CD14-positive monocyte (primary cell): ENCODE results near the gene ACSS3. TPM values are rescaled to one million over a fixed set of nuclear protein-coding genes. Genes with fewer than 3 reads are reported as not detected.

Experiments
- DNase-seq, 3 donors: peaks; one replicate each; pipeline ENCODE4 v3.0.0-alpha.2; 2011 to 2022
- H2AFZ ChIP-seq: 2 replicates; pipeline ENCODE4 v1.6.0; 2012; ENCODE audit warnings: mild to moderate bottlenecking, low read depth, low read length, inconsistent platforms; ENCODE audit not compliant: insufficient read depth, poor library complexity, severe bottlenecking
- H3K27ac ChIP-seq, 2 donors: 1 replicate in 1 of 2; 2 replicates in 1 of 2; pipeline ENCODE4 v1.5.1; 2012 to 2013; ENCODE audit warnings: low read length in 2 of 2, control low read depth in 1 of 2, inconsistent platforms in 1 of 2, low read depth in 1 of 2, mild to moderate bottlenecking in 1 of 2
- H3K27me3 ChIP-seq, 2 donors: one replicate each; pipeline versions ENCODE4 v1.6.0 to v1.6.1; 2011 to 2013; ENCODE audit warnings: low read length in 2 of 2; ENCODE audit not compliant: control insufficient read depth in 2 of 2, insufficient read depth in 2 of 2
- H3K36me3 ChIP-seq, 2 donors: replicated peaks in 1 of 2; 1 replicate in 1 of 2; 2 replicates in 1 of 2; pipeline versions ENCODE4 v1.5.1 to v1.6.1; 2012 to 2013; ENCODE audit warnings: low read length in 2 of 2, control low read depth in 1 of 2, inconsistent platforms in 1 of 2, mild to moderate bottlenecking in 1 of 2; ENCODE audit not compliant: insufficient read depth in 2 of 2, control insufficient read depth in 1 of 2
- H3K4me1 ChIP-seq, 2 donors: 1 replicate in 1 of 2; 2 replicates in 1 of 2; pipeline versions ENCODE4 v1.5.1 to v1.6.1; 2012 to 2013; ENCODE audit warnings: low read length in 2 of 2, control low read depth in 1 of 2, inconsistent platforms in 1 of 2, mild to moderate bottlenecking in 1 of 2, moderate library complexity in 1 of 2; ENCODE audit not compliant: insufficient read depth in 2 of 2, control insufficient read depth in 1 of 2
- H3K4me2 ChIP-seq: replicated peaks from 2 replicates; pipeline ENCODE3; 2012; ENCODE audit warnings: low read length, moderate library complexity, mild to moderate bottlenecking; ENCODE audit not compliant: poor library complexity, severe bottlenecking; ENCODE audit errors: extremely low read depth
- H3K4me3 ChIP-seq, 3 experiments: fragments of 200-600 bp in 1 of 3; sonication (generic) in 1 of 3; replicated peaks in 1 of 3; 1 replicate in 2 of 3; 2 replicates in 1 of 3; pipeline ENCODE4 v1.5.1; 2011 to 2013; ENCODE audit warnings: low read length in 3 of 3, mild to moderate bottlenecking in 3 of 3, control low read depth in 2 of 3, low read depth in 2 of 3, inconsistent platforms in 1 of 3, moderate library complexity in 1 of 3
- H3K79me2 ChIP-seq: 2 replicates; pipeline ENCODE4 v1.6.0; 2012; ENCODE audit warnings: mild to moderate bottlenecking, control low read depth, inconsistent platforms, low read length, moderate library complexity; ENCODE audit not compliant: insufficient read depth
- H3K9ac ChIP-seq: 2 replicates; pipeline ENCODE4 v1.6.0; 2017; ENCODE audit warnings: low read length, mild to moderate bottlenecking; ENCODE audit not compliant: insufficient read depth, poor library complexity, severe bottlenecking
- H3K9me3 ChIP-seq, 2 donors: replicated peaks in 1 of 2; 1 replicate in 1 of 2; 2 replicates in 1 of 2; pipeline versions ENCODE4 v1.5.1 to v1.6.1; 2012 to 2013; ENCODE audit warnings: low read length in 2 of 2, control low read depth in 1 of 2; ENCODE audit not compliant: control insufficient read depth in 1 of 2, insufficient read depth in 1 of 2
- H4K20me1 ChIP-seq: 2 replicates; pipeline ENCODE4 v1.6.0; 2012; ENCODE audit warnings: mild to moderate bottlenecking, low read length, control low read depth, moderate library complexity; ENCODE audit not compliant: insufficient read depth
- H3K27ac Mint-ChIP-seq, 7 donors: one replicate each; pipeline ENCODE4 v1.8.0; 2020; ENCODE audit warnings: mild to moderate bottlenecking in 7 of 7, mixed read lengths in 7 of 7, moderate library complexity in 6 of 7, inconsistent platforms in 2 of 7
- H3K27me3 Mint-ChIP-seq, 3 donors: one replicate each; pipeline ENCODE4 v1.8.0; 2021 to 2022; ENCODE audit warnings: low read depth in 3 of 3, mild to moderate bottlenecking in 3 of 3, mixed read lengths in 3 of 3, moderate library complexity in 3 of 3, inconsistent platforms in 1 of 3
- H3K36me3 Mint-ChIP-seq, 2 donors: one replicate each; pipeline ENCODE4 v1.8.0; 2020; ENCODE audit warnings: mixed read lengths in 2 of 2, inconsistent platforms in 1 of 2, mild to moderate bottlenecking in 1 of 2
- H3K4me1 Mint-ChIP-seq: one replicate; pipeline ENCODE4 v1.8.0; 2020; ENCODE audit warnings: mild to moderate bottlenecking, mixed read lengths
- H3K4me3 Mint-ChIP-seq, 2 donors: one replicate each; pipeline ENCODE4 v1.8.0; 2020; ENCODE audit warnings: mild to moderate bottlenecking in 2 of 2, mixed read lengths in 2 of 2, moderate library complexity in 1 of 2
- H3K9me3 Mint-ChIP-seq, 7 donors: one replicate each; pipeline ENCODE4 v1.8.0; 2020 to 2022; ENCODE audit warnings: mixed read lengths in 7 of 7, mild to moderate bottlenecking in 6 of 7, moderate library complexity in 6 of 7, inconsistent platforms in 2 of 7
- CTCF ChIP-seq: fragments of 200-600 bp; IDR thresholded peaks from one replicate; pipeline ENCODE4 v1.8.0; 2022; ENCODE audit warnings: antibody characterized with exemption, mild to moderate bottlenecking
- WGBS: methylation state at CpG from one replicate; pipeline ENCODE4 v1.1.5; 2013; ENCODE audit warnings: missing lambda C conversion rate; ENCODE audit not compliant: insufficient coverage; 5-methylcytosine and 5-hydroxymethylcytosine counted together
- intact Hi-C, 2 donors: fragments of 100-400 bp; cut with micrococcal nuclease; formaldehyde crosslinking; loops; one replicate each; pipeline versions ENCODE4 v1.15.0 to v1.15.1; 2023
- polyA plus RNA-seq, 3 donors: library from polyadenylated mRNA; depleted of rRNA in 1 of 3; unstranded in 2 of 3; stranded (reverse) in 1 of 3; fragments of 300-500 nt in 2 of 3; fragments of >200 nt in 1 of 3; fragmentation: Illumina TruSeq in 2 of 3; gene quantifications; 1 replicate in 2 of 3; 2 replicates in 1 of 3; pipeline ENCODE4 v1.2.3, GENCODE V29; 2012 to 2021

The ACSS3 gene
- polyA plus RNA-seq, 3 donors, result 0.09 to 0.16 TPM; not detected in 1

GRCh38 chr12:81206429-81206828 lies 128.6 kb downstream of the ACSS3 start:
- Mint-ChIP-seq H3K36me3 (no peaks in the 10 kb centered on the region), H3K4me1 (no peaks in the 10 kb centered on the region), H3K4me3 (no peak overlapping the region), H3K27ac (no peak overlapping the region), H3K27me3 (no peaks in the 10 kb centered on the region), H3K9me3 (no peaks in the 10 kb centered on the region)
- Histone ChIP-seq H3K9ac (no peak overlapping the region), H3K27ac (no peak overlapping the region), H3K79me2 (no peaks in the 10 kb centered on the region), H3K4me3 (no peak overlapping the region), H3K36me3 (no peaks in the 10 kb centered on the region), H3K27me3 (no peaks in the 10 kb centered on the region), H2AFZ (no peak overlapping the region), H3K4me2 (no peak overlapping the region), H3K4me1 (no peaks in the 10 kb centered on the region), H4K20me1 (no peaks in the 10 kb centered on the region), H3K9me3 (no peaks in the 10 kb centered on the region)
- no peak for DNase-seq
- 85% methylated on average over 2 of the region's 2 CpGs for WGBS
- intact Hi-C loops, result no loop called here
- TF ChIP-seq CTCF, result no peak

GRCh38 chr12:81207173-81207572 lies 129.3 kb downstream of the ACSS3 start:
- Histone ChIP-seq H2AFZ (no peak overlapping the region), H3K27me3 (no peaks in the 10 kb centered on the region), H3K4me2 (no peak overlapping the region), H3K79me2 (no peaks in the 10 kb centered on the region), H3K4me3 (no peak overlapping the region), H3K27ac (no peak overlapping the region), H3K36me3 (no peaks in the 10 kb centered on the region), H3K9ac (no peak overlapping the region), H3K4me1 (no peaks in the 10 kb centered on the region), H3K9me3 (no peaks in the 10 kb centered on the region), H4K20me1 (no peaks in the 10 kb centered on the region)
- no peaks in the 10 kb centered on the region for H3K27me3 Mint-ChIP-seq
- no peak overlapping the region for H3K27ac Mint-ChIP-seq
- H3K4me3 Mint-ChIP-seq, result no peak overlapping the region
- no peaks in the 10 kb centered on the region for H3K36me3 Mint-ChIP-seq
- intact Hi-C loops, result no loop called here
- no peaks in the 10 kb centered on the region for H3K4me1 Mint-ChIP-seq
- H3K9me3 Mint-ChIP-seq, result no peaks in the 10 kb centered on the region
- no CpG with 5 or more reads among the region's 1 CpG for WGBS
- TF ChIP-seq CTCF, result no peak
- no peak for DNase-seq
